NCI-H510A treated with DMSO at 0.1 percent for 48 hours (cell line): ENCODE data around the gene TLCD3A.
"Not testable (repeated sequence)": the region's sequence is repeated elsewhere in the genome, so short reads cannot be mapped to it uniquely, and the experiment has no call there.

ENCODE experiments used
- DNase-seq: peaks from one replicate; lab custom pipeline; 2025; lab: John Stamatoyannopoulos, UW

TLCD3A gene

GRCh38 chr17:708132-708531, 24.3 kb upstream of the TLCD3A start:
- DNase-seq, result no peak

GRCh38 chr17:718075-718474, 14.3 kb upstream of the TLCD3A start:
- no peak for DNase-seq

- no peak for DNase-seq
Observed at GRCh38 chr17:720706-721539, 11.5 kb upstream of the TLCD3A start.

GRCh38 chr17:721540-721937, 10.9 kb upstream of the TLCD3A start:
- no peak for DNase-seq

GRCh38 chr17:725084-725483, 7.3 kb upstream of the TLCD3A start:
- no peak for DNase-seq

GRCh38 chr17:725746-726145, 6.7 kb upstream of the TLCD3A start:
- no peak for DNase-seq

- no peak for DNase-seq
Observed at GRCh38 chr17:726271-726919, 6.0 kb upstream of the TLCD3A start.

GRCh38 chr17:728911-729310, 3.5 kb upstream of the TLCD3A start:
- DNase-seq, result no peak

- no peak for DNase-seq
Observed at GRCh38 chr17:731644-732066, 741 bp upstream of the TLCD3A start.

- DNase-seq, result no peak
Observed at GRCh38 chr17:732902-733720, 715 bp downstream of the TLCD3A start.

- no peak for DNase-seq
Observed at GRCh38 chr17:733743-734142, 1.3 kb downstream of the TLCD3A start.

GRCh38 chr17:737561-738113, 5.2 kb downstream of the TLCD3A start:
- no peak for DNase-seq

- DNase-seq, result no peak
Observed at GRCh38 chr17:740240-741017, 8.0 kb downstream of the TLCD3A start.

GRCh38 chr17:742147-742793, 9.9 kb downstream of the TLCD3A start:
- DNase-seq, result no peak

- no peak for DNase-seq
Observed at GRCh38 chr17:743139-743538, 10.7 kb downstream of the TLCD3A start.

GRCh38 chr17:744937-745336, 12.5 kb downstream of the TLCD3A start:
- DNase-seq, result no peak

GRCh38 chr17:745406-745805, 13.0 kb downstream of the TLCD3A start:
- DNase-seq, result no peak

GRCh38 chr17:746181-746580, 13.8 kb downstream of the TLCD3A start:
- DNase-seq, result no peak

GRCh38 chr17:746783-747629, 14.6 kb downstream of the TLCD3A start:
- DNase-seq, result no peak

GRCh38 chr17:748604-749003, 16.2 kb downstream of the TLCD3A start:
- DNase-seq, result not testable (repeated sequence)
